OCI-LY1 (cell line): Measurements from ENCODE around the gene SORBS1.

Experiments used
- H2AFZ ChIP-seq: fragments of 200-600 bp; sonication (generic), shearing (Covaris generic); 2 replicates; pipeline ENCODE4 v1.6.0; 2014; ENCODE audit warnings: antibody characterized with exemption, mild to moderate bottlenecking, low read length
- H3F3A ChIP-seq: fragments of 200-600 bp; sonication (generic), shearing (Covaris generic); 2 replicates; pipeline ENCODE4 v1.6.0; 2014; ENCODE audit warnings: mild to moderate bottlenecking, antibody characterized with exemption, low read length, moderate library complexity; ENCODE audit not compliant: insufficient read depth
- H3K27ac ChIP-seq: fragments of 200-600 bp; sonication (generic); 2 replicates; pipeline ENCODE4 v1.5.1; 2014; ENCODE audit warnings: low read length, mixed run types, mild to moderate bottlenecking, low read depth; ENCODE audit not compliant: poor library complexity, severe bottlenecking
- H3K27me3 ChIP-seq: fragments of 200-600 bp; sonication (generic); 2 replicates; pipeline ENCODE4 v1.6.0; 2014; ENCODE audit warnings: antibody characterized with exemption, mild to moderate bottlenecking, low read length, moderate library complexity; ENCODE audit not compliant: insufficient read depth
- H3K36me3 ChIP-seq: fragments of 200-600 bp; sonication (generic); 2 replicates; pipeline ENCODE4 v1.6.1; 2014; ENCODE audit warnings: mild to moderate bottlenecking, antibody characterized with exemption, low read length, moderate library complexity, mixed read lengths; ENCODE audit not compliant: insufficient read depth
- H3K4me1 ChIP-seq: fragments of 200-600 bp; sonication (generic); 2 replicates; pipeline ENCODE4 v1.5.1; 2014; ENCODE audit warnings: mild to moderate bottlenecking, low read length, moderate library complexity; ENCODE audit not compliant: insufficient read depth, severe bottlenecking
- H3K4me2 ChIP-seq: fragments of 200-600 bp; sonication (generic), shearing (Covaris generic); 2 replicates; pipeline ENCODE4 v1.6.1; 2014; ENCODE audit warnings: low read length
- H3K4me3 ChIP-seq: fragments of 200-600 bp; sonication (generic); 2 replicates; pipeline ENCODE4 v1.5.1; 2014; ENCODE audit warnings: low read length, low read depth, mild to moderate bottlenecking, mixed read lengths; ENCODE audit not compliant: poor library complexity, severe bottlenecking
- H3K79me2 ChIP-seq: fragments of 200-600 bp; shearing (Covaris generic); 2 replicates; pipeline ENCODE4 v1.6.1; 2016; ENCODE audit warnings: mixed run types, low read length, mixed read lengths; ENCODE audit not compliant: insufficient read depth
- H3K9ac ChIP-seq: fragments of 200-600 bp; sonication (generic), shearing (Covaris generic); 2 replicates; pipeline ENCODE4 v1.6.1; 2014; ENCODE audit warnings: mild to moderate bottlenecking, low read length, mixed read lengths
- H3K9me2 ChIP-seq: fragments of 200-600 bp; sonication (generic), shearing (Covaris generic); 2 replicates; pipeline ENCODE4 v1.6.1; 2014; ENCODE audit warnings: low read depth, mild to moderate bottlenecking, low read length, mixed read lengths
- H3K9me3 ChIP-seq: fragments of 200-600 bp; shearing (Covaris generic); 2 replicates; pipeline ENCODE4 v1.6.1; 2014; ENCODE audit warnings: low read length, mixed read lengths
- H4K20me1 ChIP-seq: fragments of 200-600 bp; sonication (generic), shearing (Covaris generic); 2 replicates; pipeline ENCODE4 v1.6.0; 2016; ENCODE audit warnings: mild to moderate bottlenecking, low read length; ENCODE audit not compliant: insufficient read depth
- EZH2 ChIP-seq: fragments of 200-600 bp; sonication (generic), shearing (Covaris generic); IDR thresholded peaks from 2 replicates; pipeline ENCODE4 v1.8.0; 2017; ENCODE audit warnings: borderline replicate concordance, mixed run types, mild to moderate bottlenecking, antibody characterized with exemption, low read length, moderate library complexity, mixed read lengths
- TF ChIP-seq, protein P1 (sequence below): fragments of 200-600 bp; sonication (generic), shearing (Covaris generic); IDR thresholded peaks from 2 replicates; pipeline ENCODE4 v1.5.1; 2017; ENCODE audit warnings: mild to moderate bottlenecking, antibody characterized with exemption, low read length, moderate library complexity, mixed read lengths

Gene SORBS1

DNA sequence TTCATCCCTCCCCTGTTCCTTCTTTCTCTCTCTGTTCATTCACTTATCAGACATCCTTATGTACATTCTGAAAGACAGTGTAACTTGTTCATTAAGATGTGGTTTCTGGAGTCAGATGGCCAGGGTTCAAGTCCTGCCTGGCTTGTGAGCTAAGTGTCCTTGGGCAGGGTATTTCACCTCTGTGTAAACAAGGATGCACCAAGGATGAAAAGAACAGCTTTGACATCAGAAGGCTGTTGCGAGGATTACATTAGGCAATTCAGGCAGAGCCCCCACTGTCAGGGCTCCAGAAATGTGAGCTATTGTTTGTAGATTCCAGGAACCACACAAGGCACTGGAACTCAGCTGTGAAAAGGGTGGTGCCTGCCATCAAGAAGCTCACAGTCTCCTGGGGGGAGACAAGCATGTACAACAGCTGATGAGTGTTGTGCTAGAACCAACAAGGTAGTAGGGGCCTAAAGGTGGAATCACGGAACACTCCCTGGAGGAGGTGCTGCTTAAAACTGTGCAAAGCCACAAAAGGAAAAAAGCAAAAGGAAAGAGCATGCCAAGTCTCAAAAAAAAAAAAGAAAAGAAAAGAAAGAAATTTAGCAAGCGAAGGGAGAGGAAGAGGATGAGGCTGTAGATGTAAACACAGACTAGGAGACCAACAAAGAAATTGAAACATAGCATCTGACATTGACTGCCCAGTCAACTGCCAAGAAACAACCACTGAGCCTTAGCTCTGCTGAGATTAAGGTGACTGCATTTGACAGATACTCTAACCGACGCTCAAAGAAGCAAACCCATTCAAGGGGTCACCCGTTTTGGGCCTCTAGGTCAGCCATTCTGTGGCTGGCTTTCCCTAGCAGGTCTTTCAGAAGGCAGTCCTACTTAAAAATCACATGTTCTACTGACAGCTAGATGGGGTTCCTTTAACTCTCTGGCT lies 282.8 kb downstream of the SORBS1 start:
- H4K20me1 ChIP-seq = no peaks in the 10 kb centered on the region
- TF ChIP-seq, protein P1, sequence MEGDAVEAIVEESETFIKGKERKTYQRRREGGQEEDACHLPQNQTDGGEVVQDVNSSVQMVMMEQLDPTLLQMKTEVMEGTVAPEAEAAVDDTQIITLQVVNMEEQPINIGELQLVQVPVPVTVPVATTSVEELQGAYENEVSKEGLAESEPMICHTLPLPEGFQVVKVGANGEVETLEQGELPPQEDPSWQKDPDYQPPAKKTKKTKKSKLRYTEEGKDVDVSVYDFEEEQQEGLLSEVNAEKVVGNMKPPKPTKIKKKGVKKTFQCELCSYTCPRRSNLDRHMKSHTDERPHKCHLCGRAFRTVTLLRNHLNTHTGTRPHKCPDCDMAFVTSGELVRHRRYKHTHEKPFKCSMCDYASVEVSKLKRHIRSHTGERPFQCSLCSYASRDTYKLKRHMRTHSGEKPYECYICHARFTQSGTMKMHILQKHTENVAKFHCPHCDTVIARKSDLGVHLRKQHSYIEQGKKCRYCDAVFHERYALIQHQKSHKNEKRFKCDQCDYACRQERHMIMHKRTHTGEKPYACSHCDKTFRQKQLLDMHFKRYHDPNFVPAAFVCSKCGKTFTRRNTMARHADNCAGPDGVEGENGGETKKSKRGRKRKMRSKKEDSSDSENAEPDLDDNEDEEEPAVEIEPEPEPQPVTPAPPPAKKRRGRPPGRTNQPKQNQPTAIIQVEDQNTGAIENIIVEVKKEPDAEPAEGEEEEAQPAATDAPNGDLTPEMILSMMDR = no peak
- TF ChIP-seq EZH2 = no peak
- H3K4me2 ChIP-seq = no peak overlapping the region

DNA sequence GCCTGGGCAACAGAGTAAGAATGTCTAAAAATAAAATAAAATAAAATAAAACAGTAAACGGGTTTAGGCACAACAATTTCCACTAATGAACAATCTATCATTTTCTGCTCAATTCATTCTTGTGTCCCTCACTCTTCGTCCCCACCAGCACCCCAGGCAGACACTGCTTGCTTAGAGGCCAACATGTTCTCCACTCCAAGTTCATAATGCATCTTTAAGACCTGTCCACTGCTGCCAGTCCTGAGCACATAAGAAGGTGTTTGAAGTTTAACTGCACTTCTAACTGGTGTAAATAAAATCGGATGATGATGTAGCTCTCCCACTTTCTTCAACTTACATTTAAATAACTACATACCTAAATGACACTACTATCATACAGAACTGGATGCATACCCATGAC lies 283.6 kb downstream of the SORBS1 start:
- Histone ChIP-seq H3K4me2 (no peak overlapping the region), H3K4me3 (no peak overlapping the region), H3K9me3 (no peaks in the 10 kb centered on the region), H3K9me2 (no peaks in the 10 kb centered on the region), H4K20me1 (no peaks in the 10 kb centered on the region), H2AFZ (no peak overlapping the region), H3K36me3 (no peaks in the 10 kb centered on the region), H3K79me2 (no peaks in the 10 kb centered on the region), H3K9ac (no peak overlapping the region), H3K27ac (no peak overlapping the region), H3K27me3 (no peaks in the 10 kb centered on the region), H3K4me1 (no peaks in the 10 kb centered on the region), H3F3A (no peaks in the 10 kb centered on the region)
- TF ChIP-seq EZH2 = no peak
- TF ChIP-seq, protein P1 = no peak

More for the DNA sequence above, 282.8 kb downstream of the SORBS1 start:
- H3K4me1 ChIP-seq = no peaks in the 10 kb centered on the region
- H3K9ac ChIP-seq = no peak overlapping the region
- H3K4me3 ChIP-seq = no peak overlapping the region
- no peak overlapping the region for H3K27ac ChIP-seq
- no peaks in the 10 kb centered on the region for H3F3A ChIP-seq
- no peaks in the 10 kb centered on the region for H3K9me3 ChIP-seq
- H3K36me3 ChIP-seq = no peaks in the 10 kb centered on the region
- H3K79me2 ChIP-seq = no peaks in the 10 kb centered on the region
- H2AFZ ChIP-seq = no peak overlapping the region
- H3K9me2 ChIP-seq = no peaks in the 10 kb centered on the region
- no peaks in the 10 kb centered on the region for H3K27me3 ChIP-seq

DNA sequence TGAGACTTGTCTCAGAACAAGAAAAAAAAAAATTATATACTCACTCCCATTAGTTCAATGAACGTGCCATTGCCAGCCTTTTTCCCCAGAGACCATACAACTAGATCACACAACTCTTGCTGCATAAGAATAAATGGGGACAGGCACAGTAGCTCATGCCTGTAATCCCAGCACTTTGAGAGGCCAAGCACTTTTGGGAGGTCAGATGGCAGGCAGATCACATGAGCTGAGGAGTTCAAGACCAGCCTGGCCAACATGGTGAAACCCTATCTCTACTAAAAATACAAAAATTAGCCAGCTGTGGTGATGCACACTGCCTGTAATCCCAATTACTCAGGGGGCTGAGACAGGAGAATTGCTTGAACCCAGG lies 284.0 kb downstream of the SORBS1 start:
- Histone ChIP-seq H3K4me2 (no peak overlapping the region), H3K4me3 (no peak overlapping the region), H3K9ac (no peak overlapping the region), H3K4me1 (no peaks in the 10 kb centered on the region), H2AFZ (no peak overlapping the region), H3K79me2 (no peaks in the 10 kb centered on the region), H3K27me3 (no peaks in the 10 kb centered on the region), H3F3A (no peaks in the 10 kb centered on the region), H3K27ac (no peak overlapping the region), H3K36me3 (no peaks in the 10 kb centered on the region), H3K9me3 (no peaks in the 10 kb centered on the region), H3K9me2 (no peaks in the 10 kb centered on the region), H4K20me1 (no peaks in the 10 kb centered on the region)
- no peak for TF ChIP-seq EZH2
- TF ChIP-seq, protein P1 = no peak
